Fibroblast of skin of left quadriceps (primary cell): ENCODE measurements around the gene DRGX.

Experiments used
- DNase-seq, 2 experiments: peaks; one replicate each; pipeline ENCODE4 v3.0.0-alpha.2; 2013; ENCODE audit warnings: low read depth in 2 of 2

The DRGX gene

DNA sequence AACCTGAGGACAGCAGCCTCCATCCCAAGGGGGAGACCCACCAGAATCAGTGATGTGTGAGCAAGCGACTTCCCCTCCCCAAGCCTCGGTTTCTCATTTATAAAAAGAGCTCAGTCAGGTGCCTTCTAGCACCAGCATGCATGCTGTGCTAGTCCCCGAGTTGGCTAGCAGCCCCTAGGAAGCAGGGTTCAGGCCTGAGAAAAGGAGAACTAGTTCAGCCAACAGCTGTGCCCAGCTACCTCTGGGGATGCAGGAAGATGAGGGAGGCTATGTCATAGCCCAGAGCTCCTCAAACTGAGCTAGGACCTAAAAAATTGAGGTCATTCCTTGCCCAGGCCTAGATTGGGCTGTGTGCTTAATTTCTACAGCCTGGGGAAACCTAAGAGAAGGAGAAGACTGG is 13.7 kb downstream of the DRGX start:
- DNase-seq = no peak

DNA sequence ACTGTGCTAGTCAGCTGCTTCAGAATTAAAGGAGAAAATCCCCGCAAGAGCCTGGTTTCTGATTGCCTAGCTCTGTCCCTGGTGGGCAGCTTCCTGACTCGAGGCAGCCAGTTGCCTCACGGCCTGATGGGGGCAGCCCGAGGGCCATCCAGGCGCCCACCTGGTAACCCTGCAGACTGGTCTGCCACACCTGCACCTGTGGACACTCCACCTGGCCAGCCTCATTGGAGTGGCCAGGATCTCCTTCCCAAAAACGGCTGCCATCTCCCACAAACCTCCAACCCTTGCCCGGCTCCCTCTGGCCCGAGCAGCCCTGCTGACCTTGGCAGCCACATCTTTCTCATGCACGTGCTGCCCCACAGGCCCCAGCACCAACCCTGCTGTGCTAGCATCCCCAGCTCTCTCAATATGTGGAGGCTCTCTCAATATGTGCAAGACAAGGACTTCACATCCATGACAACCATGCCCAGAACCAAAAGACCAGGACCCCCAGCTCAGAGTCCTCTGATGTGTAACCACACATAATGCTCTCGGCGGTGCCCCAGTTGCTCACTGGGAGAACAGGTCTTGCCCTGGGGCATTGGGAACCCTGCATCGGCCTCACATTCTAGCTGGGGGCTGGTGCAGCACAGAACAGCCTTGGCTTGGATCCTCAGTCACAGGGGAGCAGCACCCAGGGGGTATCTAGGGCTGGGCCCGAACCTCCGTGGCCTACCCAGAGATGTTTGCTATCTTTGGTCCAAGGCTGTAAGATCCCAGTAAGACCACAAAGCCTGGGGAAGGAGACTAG is 14.6 kb downstream of the DRGX start:
- no peak for DNase-seq

DNA sequence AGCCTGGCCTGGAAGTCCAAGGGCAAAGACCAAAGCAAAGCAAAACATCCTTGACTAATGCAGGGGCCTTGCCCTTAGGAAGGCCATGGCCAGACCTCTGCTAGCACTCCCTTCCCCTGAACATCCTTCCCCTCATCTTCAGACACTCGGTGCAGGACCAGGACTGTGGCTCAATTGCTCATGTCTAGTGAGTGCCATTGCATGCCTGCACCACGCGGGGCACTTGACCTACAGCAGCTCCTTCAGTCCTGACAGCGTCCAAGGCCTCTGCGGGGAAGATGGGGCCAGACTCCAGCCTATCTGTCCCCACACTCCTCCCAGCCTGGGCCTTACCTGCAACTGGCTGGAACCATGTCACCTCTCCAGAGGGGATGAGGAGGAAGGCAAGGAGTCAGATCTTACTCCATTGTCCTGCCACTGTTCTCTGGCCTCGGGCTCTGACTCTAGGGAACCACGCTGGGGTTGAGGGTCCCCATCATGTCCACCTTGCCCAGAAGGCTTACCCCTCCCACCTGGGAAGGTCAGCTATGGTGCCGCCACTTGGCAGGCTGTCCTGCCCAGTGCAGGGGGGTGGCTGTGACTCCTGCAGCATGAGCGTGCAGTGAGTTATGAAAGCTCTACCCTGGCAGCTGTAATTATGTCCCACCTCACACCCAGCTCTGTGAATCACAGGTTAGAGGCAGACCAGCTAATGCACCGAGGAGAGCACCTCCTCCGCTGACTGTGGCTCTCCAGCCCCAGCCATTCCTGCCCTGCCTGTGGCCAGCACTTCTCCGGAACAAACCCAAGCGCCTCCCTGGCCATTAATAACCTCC is 16.1 kb downstream of the DRGX start:
- DNase-seq = no peak

GRCh38 chr10:49377256-49377655 is 18.6 kb downstream of the DRGX start:
- no peak for DNase-seq

- no peak for DNase-seq
These were observed 20.3 kb downstream of the DRGX start for GRCh38 chr10:49375611-49376010.

DNA sequence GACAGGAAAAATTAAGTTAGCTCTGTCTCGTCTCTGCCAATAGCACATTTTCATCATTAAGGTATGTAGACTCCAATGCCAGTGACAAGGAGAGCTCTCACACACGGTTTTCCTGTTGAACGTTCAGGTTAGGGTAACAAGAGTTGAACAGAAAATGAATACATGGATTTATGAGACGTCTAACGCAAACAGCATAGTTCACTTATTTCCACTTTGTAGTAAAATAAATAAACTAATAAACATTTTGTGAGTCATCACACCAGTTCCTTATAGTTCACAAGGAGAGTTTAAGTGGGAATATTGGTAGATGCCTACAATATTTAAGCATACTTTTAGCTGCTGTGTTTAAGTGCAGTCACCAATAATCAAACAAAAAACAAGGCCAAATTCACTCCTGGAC is 21.1 kb downstream of the DRGX start:
- no peak for DNase-seq

- no peak for DNase-seq
These were observed 22.5 kb downstream of the DRGX start for GRCh38 chr10:49373361-49373760.

- DNase-seq = no peak
These were observed 23.9 kb downstream of the DRGX start for GRCh38 chr10:49371967-49372366.

DNA sequence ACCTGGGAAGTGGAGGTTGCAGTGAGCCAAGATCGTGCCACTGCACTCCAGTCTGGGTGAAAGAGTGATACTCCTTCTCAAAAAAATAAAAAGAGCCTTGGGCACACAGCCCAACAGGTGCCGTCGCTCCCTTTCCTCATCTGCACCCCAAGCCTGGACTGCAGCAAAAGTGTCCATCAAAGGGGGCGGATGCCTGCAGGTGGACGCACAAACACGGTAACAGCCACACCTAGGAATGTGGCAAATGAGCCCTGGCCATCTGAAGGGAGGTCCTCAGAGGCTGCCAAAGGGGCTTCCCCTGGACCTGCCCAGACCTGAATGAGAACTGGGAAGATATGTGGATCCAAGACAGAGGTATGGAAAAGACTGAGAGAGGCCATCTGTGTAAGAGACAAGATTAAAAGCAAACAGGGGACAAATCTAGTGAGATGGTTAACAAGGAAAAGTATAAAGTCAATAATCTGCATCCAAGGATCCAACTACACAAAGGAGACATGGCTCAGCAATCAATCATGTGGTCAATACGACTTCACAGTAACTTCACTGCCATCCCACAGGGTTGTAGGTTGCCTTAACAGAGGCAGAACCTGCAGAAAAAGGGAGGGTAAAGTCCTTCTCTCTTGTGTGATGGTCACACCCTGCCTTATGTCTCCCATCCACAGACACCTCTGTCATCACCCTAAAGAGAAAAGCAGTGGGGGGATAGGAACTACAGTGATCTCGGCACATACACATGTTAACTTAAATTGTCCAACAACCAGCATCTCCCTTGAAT is 25.4 kb downstream of the DRGX start:
- DNase-seq = no peak

DNA sequence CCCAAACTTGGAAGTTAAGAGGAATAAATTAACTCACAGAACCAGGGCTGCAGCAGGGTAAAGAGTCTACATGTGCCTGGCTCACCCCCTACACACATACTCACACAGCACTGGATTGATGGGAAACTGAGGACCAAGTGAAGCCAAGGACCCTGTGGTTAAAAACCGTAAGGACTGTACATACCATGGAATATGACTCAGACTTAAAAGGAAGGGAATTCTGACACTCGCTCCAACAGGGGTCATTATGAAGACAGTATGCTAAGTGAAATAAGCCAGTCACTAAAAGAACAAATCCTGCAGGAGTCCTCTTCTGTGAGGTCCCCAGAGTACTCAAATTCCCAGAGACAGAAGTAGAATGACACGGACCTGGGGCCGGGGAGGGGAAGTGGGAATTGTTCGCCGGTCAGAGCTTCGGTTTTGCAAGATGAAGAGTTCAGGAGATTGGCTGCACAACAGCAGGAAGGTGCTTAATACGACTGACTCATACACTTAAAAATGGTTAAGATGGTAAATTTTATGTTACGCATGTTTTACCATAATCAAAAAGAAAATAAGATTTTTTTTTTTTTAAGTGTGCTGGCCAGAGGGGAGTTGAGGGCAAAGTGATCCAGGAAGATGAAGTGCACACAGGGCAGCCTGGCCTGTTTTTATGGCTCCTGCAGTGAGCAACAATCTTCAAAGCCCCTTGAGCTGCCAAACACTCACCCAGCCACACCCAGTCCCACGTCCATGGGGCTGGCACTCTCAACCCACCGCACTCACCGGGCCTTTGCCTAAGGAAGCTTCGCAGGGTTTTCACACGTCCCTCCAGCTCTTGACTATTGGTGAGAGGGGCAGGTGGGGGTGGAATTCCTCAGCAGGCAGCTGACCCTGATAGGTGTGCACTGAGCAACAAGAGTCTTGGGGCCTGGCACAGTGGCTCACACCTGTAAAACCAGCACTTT is 26.4 kb downstream of the DRGX start:
- DNase-seq = no peak

GRCh38 chr10:49368256-49368655 is 27.6 kb downstream of the DRGX start:
- DNase-seq = no peak

GRCh38 chr10:49367600-49367999 is 28.3 kb downstream of the DRGX start:
- DNase-seq = no peak

DNA sequence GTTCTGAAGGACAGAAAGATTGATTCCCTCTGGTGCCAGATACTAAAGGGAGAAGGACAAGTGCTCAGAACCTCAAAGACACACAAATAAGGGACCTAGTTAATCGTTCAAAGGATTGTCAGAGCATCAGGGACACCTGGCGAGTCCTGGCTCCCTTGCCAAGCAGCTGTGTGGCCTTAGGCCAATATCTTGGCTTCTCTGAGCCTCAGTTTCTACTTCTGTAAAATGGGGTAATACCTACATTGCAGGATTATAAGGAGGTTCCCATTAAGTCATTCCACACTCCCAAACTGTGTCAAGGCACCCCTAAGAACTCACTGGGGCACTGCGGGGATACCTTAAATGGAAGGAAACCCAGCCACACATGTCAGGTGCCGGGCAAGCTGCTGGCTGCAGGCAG is 29.4 kb downstream of the DRGX start:
- no peak for DNase-seq

DNA sequence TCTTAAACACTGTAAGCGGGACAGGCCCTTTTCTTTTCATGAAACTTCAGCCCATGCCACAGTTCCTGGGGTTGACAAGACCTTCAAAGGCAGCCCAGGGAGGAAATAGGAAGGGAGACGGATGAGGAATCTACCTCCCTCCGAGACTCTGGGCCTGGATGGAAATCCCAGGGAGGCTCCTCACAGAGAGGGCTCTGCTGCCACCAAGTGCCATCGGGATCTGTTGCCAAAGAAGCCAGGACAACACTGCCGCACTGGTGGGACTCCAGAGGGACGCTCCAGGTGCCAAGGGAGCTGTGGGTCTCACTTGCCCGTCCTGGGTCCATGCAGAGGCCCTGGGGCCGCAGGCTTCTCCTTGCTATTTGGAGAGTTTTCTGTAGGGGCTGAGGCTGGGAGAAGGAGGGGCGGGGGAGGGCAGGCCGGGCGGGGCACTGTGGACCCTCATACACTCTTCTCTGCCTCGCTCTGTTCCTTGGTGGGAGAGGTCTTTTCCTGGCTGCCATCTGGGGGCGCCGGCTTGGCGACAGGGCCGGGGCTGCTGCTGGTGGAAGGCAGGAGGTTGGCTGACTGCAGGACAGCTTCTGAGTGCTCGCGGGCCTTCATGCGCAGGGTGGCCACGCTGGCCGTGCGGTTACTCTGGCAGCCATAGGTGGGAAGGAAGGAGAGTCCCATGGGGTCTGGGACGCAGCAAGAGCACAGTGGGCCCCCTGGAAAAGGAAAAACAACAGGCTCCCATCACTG is 30.0 kb downstream of the DRGX start:
- no peak for DNase-seq

DNA sequence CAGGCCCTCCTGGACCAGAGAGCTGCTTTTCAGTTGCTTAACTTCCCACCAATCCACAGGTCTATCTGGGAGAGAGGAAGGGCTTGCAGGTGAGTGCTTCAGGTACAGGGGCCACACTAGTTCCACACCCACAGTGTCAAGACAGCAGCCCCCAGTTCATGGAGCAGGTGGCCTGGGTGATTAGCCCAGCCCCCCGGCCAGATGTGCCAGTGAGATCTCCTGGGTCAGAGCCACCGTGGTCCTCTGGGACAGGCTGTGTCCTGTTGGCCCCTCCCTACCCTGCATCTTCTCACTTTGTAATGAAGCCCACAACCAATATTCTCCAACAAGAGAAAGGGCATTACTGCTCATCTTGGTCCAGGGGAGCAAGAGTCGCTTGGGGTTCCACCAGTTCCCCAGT is 30.6 kb downstream of the DRGX start:
- DNase-seq = no peak

- DNase-seq = no peak
These were observed 31.1 kb downstream of the DRGX start for GRCh38 chr10:49364747-49365146.

GRCh38 chr10:49364051-49364450 is 31.8 kb downstream of the DRGX start:
- no peak for DNase-seq

DNA sequence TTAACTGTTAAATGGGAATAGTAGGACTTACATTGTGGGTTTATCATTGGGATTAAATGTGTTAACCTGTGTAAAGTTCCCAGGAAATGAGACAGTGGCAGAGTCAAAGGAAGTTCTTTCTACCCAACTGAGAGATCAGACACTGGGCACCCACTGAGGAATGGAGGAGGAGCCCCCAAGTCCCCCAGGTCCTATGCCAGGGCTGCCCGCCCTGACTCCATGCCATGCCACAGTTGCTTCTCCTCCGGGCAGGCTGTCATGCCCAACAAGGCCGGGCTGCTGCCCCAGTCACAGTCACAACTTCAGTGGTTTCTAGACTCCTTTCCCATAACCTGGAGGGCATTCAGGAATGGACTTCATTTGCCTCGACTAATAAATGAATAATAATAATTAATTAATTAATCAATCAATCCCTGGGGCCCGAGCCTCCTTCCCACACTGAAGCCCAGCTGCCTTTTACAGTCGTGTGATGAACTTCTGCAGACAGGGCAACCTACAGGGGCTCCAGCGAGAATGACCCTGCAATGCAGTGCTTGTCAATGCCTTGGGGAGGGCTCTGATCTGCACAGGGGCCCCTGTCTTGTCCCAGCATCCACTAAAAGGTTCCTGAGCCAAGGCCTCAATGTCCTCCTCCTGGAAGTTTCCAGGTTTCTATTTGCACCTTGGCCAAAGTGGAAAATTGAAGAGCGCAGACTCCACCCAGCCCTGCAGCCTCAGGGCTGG is 32.4 kb downstream of the DRGX start:
- no peak for DNase-seq

DNA sequence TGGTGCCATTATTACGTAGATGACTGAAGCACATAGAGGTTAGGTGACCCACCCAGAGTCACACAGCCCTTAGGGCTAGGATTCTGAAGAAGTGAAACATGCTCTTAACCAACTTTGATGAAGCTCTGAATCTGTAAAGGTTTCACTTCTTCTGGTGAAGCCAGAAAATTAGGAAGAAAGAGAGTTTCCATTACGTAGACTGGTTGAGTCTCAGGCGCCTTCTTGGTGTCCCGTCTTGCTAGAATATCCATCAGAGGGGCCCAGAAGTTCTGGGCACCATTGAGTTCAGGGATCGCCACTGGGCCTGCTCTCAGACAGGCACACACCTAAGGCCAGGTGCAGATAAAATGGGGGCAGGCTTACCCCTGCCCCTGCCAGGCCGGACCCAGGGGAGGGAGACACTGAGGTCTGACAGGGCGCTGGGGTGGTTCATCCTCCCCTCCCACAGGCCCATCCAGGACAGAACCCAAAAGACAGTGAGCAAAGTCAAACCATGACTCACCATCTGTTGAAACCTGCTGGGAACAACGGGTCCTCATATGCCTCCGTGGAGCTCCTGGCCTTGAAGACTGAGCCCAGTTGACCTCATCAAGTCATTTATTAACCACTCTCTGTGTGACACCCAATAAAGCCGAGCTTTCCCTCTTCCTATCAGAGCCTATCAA is 33.2 kb downstream of the DRGX start:
- DNase-seq = no peak
